Liver (tissue), 9 donors: ENCODE data around the gene CHKA. TPM values are rescaled to one million over a fixed set of nuclear protein-coding genes. Genes with fewer than 3 reads are reported as not detected.

Source experiments
- DNase-seq: peaks from one replicate; pipeline ENCODE4 v3.0.0-alpha.2; 2017; ENCODE audit warnings: low spot score
- H3K27ac ChIP-seq, 2 donors: one replicate each; pipeline ENCODE4 v1.7.0; 2013; ENCODE audit warnings: inconsistent platforms in 2 of 2, low read length in 2 of 2, control low read depth in 1 of 2, low read depth in 1 of 2, mild to moderate bottlenecking in 1 of 2
- H3K27me3 ChIP-seq, 4 donors: one replicate each; pipeline versions ENCODE4 v1.6.1 to v1.7.0; 2013; ENCODE audit warnings: low read length in 3 of 4, inconsistent platforms in 1 of 4, mild to moderate bottlenecking in 1 of 4, moderate library complexity in 1 of 4; ENCODE audit not compliant: control insufficient read depth in 4 of 4, insufficient read depth in 4 of 4
- H3K36me3 ChIP-seq, 4 donors: one replicate each; pipeline versions ENCODE4 v1.6.1 to v1.7.0; 2013; ENCODE audit warnings: low read length in 3 of 4, mild to moderate bottlenecking in 3 of 4, low read depth in 1 of 4, moderate library complexity in 1 of 4; ENCODE audit not compliant: control insufficient read depth in 4 of 4, insufficient read depth in 3 of 4
- H3K4me1 ChIP-seq, 4 donors: one replicate each; pipeline versions ENCODE4 v1.6.1 to v1.7.0; 2013; ENCODE audit warnings: low read length in 3 of 4, mild to moderate bottlenecking in 3 of 4, moderate library complexity in 1 of 4; ENCODE audit not compliant: control insufficient read depth in 4 of 4, insufficient read depth in 4 of 4
- H3K4me3 ChIP-seq, 3 donors: one replicate each; pipeline versions ENCODE4 v1.6.1 to v1.7.0; 2013; ENCODE audit warnings: low read length in 3 of 3, control low read depth in 1 of 3, low read depth in 1 of 3, mild to moderate bottlenecking in 1 of 3
- H3K9ac ChIP-seq, 2 donors: one replicate each; pipeline ENCODE4 v1.7.0; 2013; ENCODE audit warnings: low read length in 2 of 2, mild to moderate bottlenecking in 2 of 2, moderate library complexity in 2 of 2, control low read depth in 1 of 2, low read depth in 1 of 2
- H3K9me3 ChIP-seq, 4 donors: one replicate each; pipeline versions ENCODE4 v1.6.1 to v1.7.0; 2013; ENCODE audit warnings: low read length in 3 of 4; ENCODE audit not compliant: control insufficient read depth in 4 of 4
- ATF3 ChIP-seq: IDR thresholded peaks from 2 replicates; pipeline ENCODE4 v1.6.1; 2016; ENCODE audit warnings: antibody characterized with exemption
- EGR1 ChIP-seq, 2 donors: IDR thresholded peaks; 2 replicates each; pipeline ENCODE4 v1.6.1; 2016 to 2018; ENCODE audit warnings: antibody characterized with exemption in 2 of 2, low read depth in 2 of 2
- FOXA1 ChIP-seq: IDR thresholded peaks from 2 replicates; pipeline ENCODE4 v1.6.1; 2016; ENCODE audit warnings: antibody characterized with exemption
- FOXA2 ChIP-seq: IDR thresholded peaks from 2 replicates; pipeline ENCODE4 v1.6.1; 2016; ENCODE audit warnings: antibody characterized with exemption
- GABPA ChIP-seq, 2 donors: IDR thresholded peaks in 1 of 2; conservative IDR thresholded peaks in 1 of 2; 2 replicates each; pipeline ENCODE4 v1.6.1; 2016; ENCODE audit warnings: antibody characterized with exemption in 2 of 2, mild to moderate bottlenecking in 1 of 2, moderate library complexity in 1 of 2
- HNF4A ChIP-seq, 2 donors: conservative IDR thresholded peaks; 2 replicates each; pipeline ENCODE4 v1.6.1; 2016; ENCODE audit warnings: antibody characterized with exemption in 2 of 2, mild to moderate bottlenecking in 2 of 2
- HNF4G ChIP-seq: IDR thresholded peaks from 2 replicates; pipeline ENCODE4 v1.6.1; 2016; ENCODE audit warnings: antibody characterized with exemption
- JUND ChIP-seq, 2 donors: IDR thresholded peaks; 2 replicates each; pipeline ENCODE4 v1.6.1; 2016; ENCODE audit warnings: antibody characterized with exemption in 2 of 2
- NR2F2 ChIP-seq: IDR thresholded peaks from 2 replicates; pipeline ENCODE4 v1.6.1; 2016; ENCODE audit warnings: antibody characterized with exemption
- RAD21 ChIP-seq, 2 donors: IDR thresholded peaks; 2 replicates each; pipeline ENCODE4 v1.6.1; 2016; ENCODE audit warnings: antibody characterized with exemption in 2 of 2, mild to moderate bottlenecking in 2 of 2
- RXRA ChIP-seq, 2 donors: IDR thresholded peaks; 2 replicates each; pipeline ENCODE4 v1.6.1; 2017 to 2018; ENCODE audit warnings: antibody characterized with exemption in 2 of 2, mild to moderate bottlenecking in 1 of 2
- SP1 ChIP-seq: IDR thresholded peaks from 2 replicates; pipeline ENCODE4 v1.6.1; 2018; ENCODE audit warnings: antibody characterized with exemption, mild to moderate bottlenecking
- TAF1 ChIP-seq: conservative IDR thresholded peaks from 2 replicates; pipeline ENCODE4 v1.6.1; 2016; ENCODE audit warnings: antibody characterized with exemption, mild to moderate bottlenecking
- YY1 ChIP-seq: IDR thresholded peaks from 2 replicates; pipeline ENCODE4 v1.6.1; 2016; ENCODE audit warnings: antibody characterized with exemption, mild to moderate bottlenecking
- WGBS: extraction: QIAGEN DNeasy Blood & Tissue Kit; methylation state at CpG from one replicate; pipeline ENCODE4 v1.1.7; 2013; 5-methylcytosine and 5-hydroxymethylcytosine counted together
- polyA plus RNA-seq, 2 donors: library from polyadenylated mRNA; stranded (reverse) in 1 of 2; unstranded in 1 of 2; fragments of 200-250 nt in 1 of 2; fragments of >200 nt in 1 of 2; fragmentation: Nextera tagmentation in 1 of 2; extraction: Ambion mirVana in 1 of 2; gene quantifications; one replicate each; pipeline versions ENCODE4 v1.2.1 to v1.2.3, GENCODE V29; 2013 to 2015
- total RNA-seq, 2 donors: library from RNA; depleted of rRNA; stranded (reverse); fragments of >200 nt; gene quantifications; one replicate each; pipeline ENCODE4 v1.2.3, GENCODE V29; 2014
- TF ChIP-seq, protein P1 (sequence below): IDR thresholded peaks from 2 replicates; pipeline ENCODE4 v1.6.1; 2016; ENCODE audit warnings: antibody characterized with exemption
- TF ChIP-seq, protein P2 (sequence below): IDR thresholded peaks from 2 replicates; pipeline ENCODE4 v1.6.1; 2016; ENCODE audit warnings: antibody characterized with exemption
- TF ChIP-seq, protein P3 (sequence below): IDR thresholded peaks from 2 replicates; pipeline ENCODE4 v1.6.1; 2016; ENCODE audit warnings: antibody characterized with exemption, mild to moderate bottlenecking
- TF ChIP-seq, protein P4 (sequence below): fragments of 150-350 bp; IDR thresholded peaks from 2 replicates; pipeline ENCODE4 v1.5.1; 2017; ENCODE audit warnings: improper control_type of control experiment, low read depth, low read length; ENCODE audit not compliant: missing input control
- donor health status: healthy.
- donor health status: healthy.
- donor health status: healthy.
- donor health status: healthy.
- donor health status: healthy.

CHKA gene
- total and polyA plus RNA-seq, 4 donors: 11.4 to 41.9 (median 17.3) TPM

DNA sequence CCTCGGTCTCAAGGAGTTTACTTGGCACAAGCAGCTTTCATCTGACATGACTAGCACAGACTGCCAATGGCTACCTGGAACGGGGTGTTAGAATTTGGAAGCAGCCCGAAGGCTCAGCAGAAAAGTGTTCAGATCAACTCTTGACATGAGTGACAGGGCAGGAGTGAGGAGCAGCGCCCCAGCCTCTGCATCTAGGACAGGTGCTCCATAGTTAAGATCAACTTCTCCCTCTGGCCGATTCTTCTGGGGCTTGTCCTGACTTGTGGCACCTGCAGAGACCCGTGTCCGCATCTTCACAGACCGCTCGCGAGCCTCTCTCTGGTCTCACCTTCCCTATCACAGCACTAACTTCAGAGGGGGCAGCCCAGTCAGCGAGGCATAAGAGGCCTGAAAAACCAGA is 42.5 kb upstream of the CHKA start:
- no peak for DNase-seq
- H3K9ac ChIP-seq: no peak overlapping the region
- H3K27me3 ChIP-seq: no peaks in the 10 kb centered on the region
- peaks cover 1 to 24% (median 14%) of the 10 kb centered on the region in 4 donors for H3K36me3 ChIP-seq
- no peak overlapping the region for H3K4me3 ChIP-seq
- peaks cover 0 to 28% (median 21%) of the 10 kb centered on the region in 4 donors for H3K4me1 ChIP-seq
- WGBS: 91% methylated on average over 11 of the region's 11 CpGs
- no peak overlapping the region for H3K27ac ChIP-seq
- TF ChIP-seq FOXA1: no peak
- no peak for TF ChIP-seq JUND (IDR thresholded peaks at IDR 0.05)
- TF ChIP-seq, protein P1, sequence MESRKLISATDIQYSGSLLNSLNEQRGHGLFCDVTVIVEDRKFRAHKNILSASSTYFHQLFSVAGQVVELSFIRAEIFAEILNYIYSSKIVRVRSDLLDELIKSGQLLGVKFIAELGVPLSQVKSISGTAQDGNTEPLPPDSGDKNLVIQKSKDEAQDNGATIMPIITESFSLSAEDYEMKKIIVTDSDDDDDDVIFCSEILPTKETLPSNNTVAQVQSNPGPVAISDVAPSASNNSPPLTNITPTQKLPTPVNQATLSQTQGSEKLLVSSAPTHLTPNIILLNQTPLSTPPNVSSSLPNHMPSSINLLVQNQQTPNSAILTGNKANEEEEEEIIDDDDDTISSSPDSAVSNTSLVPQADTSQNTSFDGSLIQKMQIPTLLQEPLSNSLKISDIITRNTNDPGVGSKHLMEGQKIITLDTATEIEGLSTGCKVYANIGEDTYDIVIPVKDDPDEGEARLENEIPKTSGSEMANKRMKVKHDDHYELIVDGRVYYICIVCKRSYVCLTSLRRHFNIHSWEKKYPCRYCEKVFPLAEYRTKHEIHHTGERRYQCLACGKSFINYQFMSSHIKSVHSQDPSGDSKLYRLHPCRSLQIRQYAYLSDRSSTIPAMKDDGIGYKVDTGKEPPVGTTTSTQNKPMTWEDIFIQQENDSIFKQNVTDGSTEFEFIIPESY: no peak
- TF ChIP-seq HNF4G: no peak
- TF ChIP-seq ATF3: no peak
- no peak for TF ChIP-seq HNF4A (conservative IDR thresholded peaks at IDR 0.05)
- TF ChIP-seq, protein P2, sequence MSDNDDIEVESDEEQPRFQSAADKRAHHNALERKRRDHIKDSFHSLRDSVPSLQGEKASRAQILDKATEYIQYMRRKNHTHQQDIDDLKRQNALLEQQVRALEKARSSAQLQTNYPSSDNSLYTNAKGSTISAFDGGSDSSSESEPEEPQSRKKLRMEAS: no peak
- no peak for TF ChIP-seq RAD21 (IDR thresholded peaks at IDR 0.05)
- TF ChIP-seq RXRA (IDR thresholded peaks at IDR 0.05): no peak
- TF ChIP-seq EGR1 (IDR thresholded peaks at IDR 0.05; ENCODE audit: low read depth in 2 of 2): no peak
- no peak for TF ChIP-seq GABPA (IDR thresholded peaks at IDR 0.05 in 1 of 2, conservative IDR thresholded peaks at IDR 0.05 in 1 of 2)
- TF ChIP-seq, protein P3, sequence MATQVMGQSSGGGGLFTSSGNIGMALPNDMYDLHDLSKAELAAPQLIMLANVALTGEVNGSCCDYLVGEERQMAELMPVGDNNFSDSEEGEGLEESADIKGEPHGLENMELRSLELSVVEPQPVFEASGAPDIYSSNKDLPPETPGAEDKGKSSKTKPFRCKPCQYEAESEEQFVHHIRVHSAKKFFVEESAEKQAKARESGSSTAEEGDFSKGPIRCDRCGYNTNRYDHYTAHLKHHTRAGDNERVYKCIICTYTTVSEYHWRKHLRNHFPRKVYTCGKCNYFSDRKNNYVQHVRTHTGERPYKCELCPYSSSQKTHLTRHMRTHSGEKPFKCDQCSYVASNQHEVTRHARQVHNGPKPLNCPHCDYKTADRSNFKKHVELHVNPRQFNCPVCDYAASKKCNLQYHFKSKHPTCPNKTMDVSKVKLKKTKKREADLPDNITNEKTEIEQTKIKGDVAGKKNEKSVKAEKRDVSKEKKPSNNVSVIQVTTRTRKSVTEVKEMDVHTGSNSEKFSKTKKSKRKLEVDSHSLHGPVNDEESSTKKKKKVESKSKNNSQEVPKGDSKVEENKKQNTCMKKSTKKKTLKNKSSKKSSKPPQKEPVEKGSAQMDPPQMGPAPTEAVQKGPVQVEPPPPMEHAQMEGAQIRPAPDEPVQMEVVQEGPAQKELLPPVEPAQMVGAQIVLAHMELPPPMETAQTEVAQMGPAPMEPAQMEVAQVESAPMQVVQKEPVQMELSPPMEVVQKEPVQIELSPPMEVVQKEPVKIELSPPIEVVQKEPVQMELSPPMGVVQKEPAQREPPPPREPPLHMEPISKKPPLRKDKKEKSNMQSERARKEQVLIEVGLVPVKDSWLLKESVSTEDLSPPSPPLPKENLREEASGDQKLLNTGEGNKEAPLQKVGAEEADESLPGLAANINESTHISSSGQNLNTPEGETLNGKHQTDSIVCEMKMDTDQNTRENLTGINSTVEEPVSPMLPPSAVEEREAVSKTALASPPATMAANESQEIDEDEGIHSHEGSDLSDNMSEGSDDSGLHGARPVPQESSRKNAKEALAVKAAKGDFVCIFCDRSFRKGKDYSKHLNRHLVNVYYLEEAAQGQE: no peak
- TF ChIP-seq NR2F2: no peak
- no peak for TF ChIP-seq FOXA2
- TF ChIP-seq, protein P4, sequence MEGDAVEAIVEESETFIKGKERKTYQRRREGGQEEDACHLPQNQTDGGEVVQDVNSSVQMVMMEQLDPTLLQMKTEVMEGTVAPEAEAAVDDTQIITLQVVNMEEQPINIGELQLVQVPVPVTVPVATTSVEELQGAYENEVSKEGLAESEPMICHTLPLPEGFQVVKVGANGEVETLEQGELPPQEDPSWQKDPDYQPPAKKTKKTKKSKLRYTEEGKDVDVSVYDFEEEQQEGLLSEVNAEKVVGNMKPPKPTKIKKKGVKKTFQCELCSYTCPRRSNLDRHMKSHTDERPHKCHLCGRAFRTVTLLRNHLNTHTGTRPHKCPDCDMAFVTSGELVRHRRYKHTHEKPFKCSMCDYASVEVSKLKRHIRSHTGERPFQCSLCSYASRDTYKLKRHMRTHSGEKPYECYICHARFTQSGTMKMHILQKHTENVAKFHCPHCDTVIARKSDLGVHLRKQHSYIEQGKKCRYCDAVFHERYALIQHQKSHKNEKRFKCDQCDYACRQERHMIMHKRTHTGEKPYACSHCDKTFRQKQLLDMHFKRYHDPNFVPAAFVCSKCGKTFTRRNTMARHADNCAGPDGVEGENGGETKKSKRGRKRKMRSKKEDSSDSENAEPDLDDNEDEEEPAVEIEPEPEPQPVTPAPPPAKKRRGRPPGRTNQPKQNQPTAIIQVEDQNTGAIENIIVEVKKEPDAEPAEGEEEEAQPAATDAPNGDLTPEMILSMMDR: no peak
- no peak for TF ChIP-seq TAF1
- TF ChIP-seq YY1: no peak
- no peak for TF ChIP-seq SP1
- no peaks in the 10 kb centered on the region for H3K9me3 ChIP-seq
